SKM-1 (cell line): Measurements from ENCODE around the gene HLA-DOA.
A peak's percentile ranks its signal among the peaks of the same experiment; 100 is the strongest.

Experiments used
- DNase-seq: peaks from one replicate; lab custom pipeline; 2025; ENCODE audit not compliant: unreplicated experiment; lab: John Stamatoyannopoulos, UW

HLA-DOA gene

GRCh38 chr6:33017018-33017417, 7.6 kb upstream of the HLA-DOA start:
- no peak for DNase-seq

DNA sequence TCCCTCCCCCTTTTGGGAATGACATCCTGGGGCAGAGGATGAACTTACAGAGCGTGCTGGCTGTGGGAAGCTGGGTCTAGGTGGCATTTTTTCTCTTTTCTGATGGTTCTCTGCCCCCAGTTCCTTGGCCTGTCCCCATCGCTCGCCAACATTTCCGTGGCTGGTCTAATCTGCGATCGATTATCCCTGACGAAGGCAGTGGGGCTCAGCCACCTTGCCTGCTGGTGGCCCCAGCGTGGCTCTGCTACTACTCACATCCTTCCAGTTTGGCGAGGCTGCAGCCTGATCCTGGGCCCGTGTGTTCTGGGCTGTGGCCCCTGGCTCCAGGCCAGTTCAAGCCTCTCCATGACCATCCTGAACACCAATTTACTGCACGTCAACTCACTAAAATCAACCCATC, 6.4 kb upstream of the HLA-DOA start:
- no peak for DNase-seq

DNA sequence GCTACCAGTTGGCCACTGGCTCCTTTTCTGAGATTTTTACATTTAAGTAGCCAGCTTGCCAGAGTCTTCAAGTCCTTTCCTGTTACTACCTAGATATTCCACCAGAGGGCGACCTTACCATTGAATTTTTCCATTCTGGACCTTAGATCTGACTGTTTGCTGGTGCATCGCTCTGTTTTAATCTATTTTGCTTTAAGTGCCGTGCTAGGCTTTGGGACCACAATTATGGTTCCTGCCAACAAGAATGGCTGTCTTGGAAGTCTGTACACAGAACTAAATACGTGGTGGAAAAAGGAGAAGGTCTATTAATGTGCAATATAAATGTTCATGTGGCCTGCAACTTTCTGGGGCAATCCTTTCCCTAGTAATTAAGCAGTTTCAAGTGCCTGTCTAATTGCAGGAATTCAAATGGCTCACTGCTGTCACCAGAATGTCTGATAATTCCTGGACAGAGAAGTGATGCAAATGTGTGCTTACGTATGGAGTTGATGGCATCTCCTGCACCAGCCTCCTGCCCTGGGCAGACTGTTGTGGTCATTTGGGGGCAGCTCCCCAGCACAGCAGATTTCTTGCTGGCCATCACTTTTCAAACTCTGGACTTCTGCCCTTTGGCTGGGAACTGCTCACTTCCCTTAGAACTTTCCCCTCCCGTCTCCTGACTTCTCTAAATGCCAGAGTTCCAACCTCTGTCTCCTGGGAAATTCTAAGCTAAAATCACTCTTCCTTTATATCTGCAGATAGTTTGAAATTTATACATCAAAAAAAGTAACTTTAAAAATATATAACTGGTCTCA, 5.6 kb upstream of the HLA-DOA start:
- DNase-seq: peak; percentile 68

DNA sequence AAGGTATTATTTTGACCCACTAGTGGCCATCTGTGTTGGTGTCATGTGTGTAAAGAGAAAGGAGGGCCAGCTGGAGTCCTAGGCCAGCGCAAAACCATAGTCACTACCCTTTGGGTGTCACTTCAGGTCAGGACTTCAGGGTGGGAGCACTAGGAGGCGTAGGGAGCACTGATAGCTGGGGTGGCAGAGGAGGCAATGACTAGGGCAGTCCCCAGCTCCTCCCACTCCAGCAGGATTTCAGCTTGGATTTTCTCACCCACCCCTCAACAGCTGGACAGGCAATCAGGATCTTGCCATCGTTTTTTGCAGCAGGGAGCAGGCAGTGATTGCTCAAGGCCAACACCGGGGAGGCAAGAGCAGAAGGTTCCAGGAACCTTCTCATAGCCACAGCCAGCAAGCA, 4.2 kb upstream of the HLA-DOA start:
- no peak for DNase-seq

DNA sequence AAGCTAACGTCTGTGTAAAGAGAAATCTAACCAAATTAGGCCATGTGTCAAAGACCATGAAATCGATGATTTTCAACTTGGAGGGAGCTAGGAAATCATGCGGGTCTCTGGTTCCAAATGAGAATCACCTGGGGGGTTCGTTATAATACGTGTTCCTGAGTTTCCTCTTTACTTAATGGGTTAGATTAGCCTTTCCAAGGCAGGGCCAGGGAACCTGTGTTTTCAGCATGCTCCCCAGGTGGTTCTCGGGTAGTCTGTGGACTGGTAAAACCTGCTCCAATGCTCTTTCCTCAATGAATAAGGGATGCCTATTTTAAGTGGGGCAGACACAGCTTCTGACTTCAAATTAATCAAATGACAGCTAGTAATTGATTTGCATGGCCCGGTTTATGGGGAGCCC, 965 bp upstream of the HLA-DOA start:
- DNase-seq: no peak

GRCh38 chr6:33007831-33008400, 1.5 kb downstream of the HLA-DOA start:
- no peak for DNase-seq

DNA sequence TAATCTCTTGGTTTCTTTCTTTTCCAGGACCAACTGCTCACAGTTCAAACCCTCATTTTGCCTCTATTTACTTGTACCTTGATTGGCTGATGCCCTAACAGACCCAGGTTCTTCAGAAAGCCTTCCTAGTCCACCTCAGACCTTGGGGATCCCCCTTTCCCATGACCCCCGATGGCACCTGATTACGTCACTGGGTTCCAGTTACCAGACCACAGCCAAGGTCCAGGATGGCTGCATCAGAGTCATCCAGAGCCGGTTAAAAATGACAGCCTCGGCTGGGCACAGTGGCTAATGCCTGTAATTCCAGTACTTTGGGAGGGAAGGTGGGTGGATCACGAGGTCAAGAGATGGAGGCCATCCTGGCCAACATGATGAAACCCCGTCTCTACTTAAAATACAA, 4.5 kb downstream of the HLA-DOA start:
- no peak for DNase-seq

DNA sequence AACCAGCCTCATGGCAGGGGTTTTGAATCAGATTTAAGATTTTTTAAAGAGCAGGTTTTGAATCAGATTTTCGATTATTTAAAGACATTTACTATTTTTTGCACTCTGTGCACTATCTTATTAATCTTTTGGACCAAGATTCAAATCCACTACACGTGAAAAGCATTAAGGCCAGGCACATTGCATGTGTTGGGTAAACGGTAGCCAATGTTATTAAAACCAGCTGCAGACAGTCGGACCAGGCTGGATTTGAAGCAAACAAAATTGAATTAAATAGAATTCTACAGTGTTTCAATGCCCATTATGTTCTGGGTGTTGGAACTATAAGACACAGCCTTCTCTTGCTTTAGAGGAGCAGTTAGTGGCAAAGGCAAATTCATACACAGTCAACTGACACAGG, 7.7 kb downstream of the HLA-DOA start:
- DNase-seq: no peak

GRCh38 chr6:33000055-33000454, 9.3 kb downstream of the HLA-DOA start:
- DNase-seq: no peak

- no peak for DNase-seq
Observed at GRCh38 chr6:32995448-32995847, 13.9 kb downstream of the HLA-DOA start.

GRCh38 chr6:32993363-32993973, 15.9 kb downstream of the HLA-DOA start:
- no peak for DNase-seq

DNA sequence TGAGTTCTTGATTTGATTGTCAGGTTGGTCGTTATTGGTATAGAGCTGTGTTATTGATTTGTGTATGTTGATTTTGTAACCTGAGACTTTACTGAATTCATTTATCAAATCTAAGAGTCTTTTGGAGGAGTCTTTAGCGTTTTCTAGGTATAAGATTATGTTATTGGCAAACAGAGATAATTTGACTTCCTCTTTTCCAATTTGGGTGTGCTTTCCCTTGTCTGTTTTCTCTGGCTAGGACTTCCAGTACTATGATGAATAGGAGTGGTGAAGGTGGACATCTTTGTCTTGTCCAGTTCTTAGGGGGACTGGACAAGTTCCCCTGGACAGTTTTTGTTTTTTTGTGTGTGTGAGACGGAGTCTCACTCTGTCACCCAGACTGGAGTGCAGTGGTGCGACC, 17.4 kb downstream of the HLA-DOA start:
- DNase-seq: no peak

- DNase-seq: no peak
Observed at GRCh38 chr6:32989368-32989767, 20.0 kb downstream of the HLA-DOA start.

GRCh38 chr6:32984622-32985389, 24.6 kb downstream of the HLA-DOA start:
- DNase-seq: peak; percentile 67

- no peak for DNase-seq
Observed at GRCh38 chr6:32983964-32984621, 25.3 kb downstream of the HLA-DOA start.

GRCh38 chr6:32983493-32983848, 25.9 kb downstream of the HLA-DOA start:
- DNase-seq: no peak

- DNase-seq: no peak
Observed at GRCh38 chr6:32982702-32983492, 26.5 kb downstream of the HLA-DOA start.

DNA sequence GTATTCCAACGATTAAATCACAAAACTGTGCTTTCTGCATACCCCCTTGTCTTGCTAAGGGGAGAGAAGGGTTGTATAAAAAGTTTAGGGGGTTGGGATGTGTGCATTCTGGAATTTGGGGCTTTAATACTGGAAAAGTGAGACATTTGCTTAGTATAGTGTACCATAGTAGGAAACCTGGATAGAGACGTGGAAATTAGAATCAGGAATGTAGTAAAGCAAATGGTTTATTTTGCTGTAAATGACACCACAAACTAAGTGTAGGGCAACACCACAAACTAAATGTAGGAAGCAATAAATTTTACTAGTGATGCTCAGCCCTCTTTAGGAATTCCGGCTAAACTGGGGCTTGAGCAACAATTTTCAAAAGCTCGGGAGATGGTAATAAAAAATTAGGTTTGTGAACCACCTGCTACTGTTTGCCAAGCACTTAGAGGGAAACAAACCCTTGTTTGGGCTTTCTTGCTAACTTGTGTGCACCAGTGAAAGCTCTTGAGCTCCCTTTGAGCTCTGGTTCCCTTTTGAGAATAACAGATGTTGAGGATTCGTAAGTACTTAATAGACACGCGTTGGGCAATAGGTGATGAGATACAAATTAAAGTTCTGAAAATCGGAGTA, 27.2 kb downstream of the HLA-DOA start:
- no peak for DNase-seq

DNA sequence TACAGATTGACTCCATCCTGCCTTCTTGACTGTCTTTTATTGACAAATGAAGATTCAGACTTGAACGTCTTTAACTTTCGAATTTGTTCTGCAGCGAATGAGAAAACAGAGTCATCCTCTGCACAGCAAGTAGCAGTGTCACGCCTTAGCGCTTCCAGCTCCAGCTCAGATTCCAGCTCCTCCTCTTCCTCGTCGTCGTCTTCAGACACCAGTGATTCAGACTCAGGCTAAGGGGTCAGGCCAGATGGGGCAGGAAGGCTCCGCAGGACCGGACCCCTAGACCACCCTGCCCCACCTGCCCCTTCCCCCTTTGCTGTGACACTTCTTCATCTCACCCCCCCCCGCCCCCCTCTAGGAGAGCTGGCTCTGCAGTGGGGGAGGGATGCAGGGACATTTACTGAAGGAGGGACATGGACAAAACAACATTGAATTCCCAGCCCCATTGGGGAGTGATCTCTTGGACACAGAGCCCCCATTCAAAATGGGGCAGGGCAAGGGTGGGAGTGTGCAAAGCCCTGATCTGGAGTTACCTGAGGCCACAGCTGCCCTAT, 28.8 kb downstream of the HLA-DOA start:
- no peak for DNase-seq
